ENCODE measurements around the gene UXS1.
A peak's percentile ranks its signal among the peaks of the same experiment; 100 is the strongest.

Gene UXS1

DNA sequence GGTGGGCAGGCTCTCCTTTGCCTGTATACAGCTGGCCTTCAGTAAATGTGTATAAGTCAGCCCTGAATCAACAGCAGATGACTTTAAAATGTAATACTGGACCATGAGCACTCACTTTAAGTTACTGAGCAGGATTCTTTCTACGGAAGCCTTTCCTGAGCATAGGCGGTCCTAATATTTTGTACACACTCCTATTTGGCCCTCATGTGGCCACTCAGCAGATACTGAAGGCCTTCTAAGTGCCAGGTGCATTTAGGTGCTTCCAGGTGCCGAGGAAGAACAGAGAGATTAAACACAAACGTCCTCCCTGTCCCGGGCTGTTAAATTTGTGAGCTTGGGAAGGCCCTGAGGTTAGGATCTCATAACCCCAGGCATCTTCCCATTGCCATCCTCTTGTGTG is 27.0 kb downstream of the UXS1 start:
- H3K9ac ChIP-seq (ENCODE audit: low read length): no peak overlapping the region
- H3K36me3 ChIP-seq (ENCODE audit: control insufficient read depth, insufficient read depth, low read length): no peaks in the 10 kb centered on the region
- H3K4me3 ChIP-seq (ENCODE audit: low read length): no peak overlapping the region
- H3K27me3 ChIP-seq (ENCODE audit: control insufficient read depth, insufficient read depth, low read length): no peaks in the 10 kb centered on the region
- H3K4me1 ChIP-seq (ENCODE audit: control insufficient read depth, insufficient read depth, low read length): no peaks in the 10 kb centered on the region
- H3K27ac ChIP-seq (ENCODE audit: low read depth, low read length): no peak overlapping the region

DNA sequence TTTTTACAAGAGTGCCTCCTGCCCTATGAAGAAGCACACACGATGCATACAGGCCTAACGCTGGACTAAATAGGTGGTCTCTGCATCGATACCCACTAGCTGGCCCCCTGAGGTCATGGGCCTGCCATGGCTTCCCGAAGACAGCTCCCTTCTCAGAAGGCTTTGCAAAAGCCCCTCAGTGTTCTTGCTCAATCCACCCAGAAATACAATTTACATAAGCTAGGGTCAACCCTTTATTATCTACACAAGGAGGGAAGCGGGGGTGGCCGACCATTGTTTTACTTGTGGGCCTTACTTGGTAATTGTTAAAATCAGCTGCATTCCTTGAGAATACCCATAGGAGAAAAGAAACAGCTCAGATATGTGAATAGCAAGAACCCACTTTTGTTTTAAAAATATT is 28.5 kb downstream of the UXS1 start:
- no peak overlapping the region for H3K9ac ChIP-seq (ENCODE audit: low read length)
- no peaks in the 10 kb centered on the region for H3K4me1 ChIP-seq (ENCODE audit: control insufficient read depth, insufficient read depth, low read length)
- H3K27me3 ChIP-seq (ENCODE audit: control insufficient read depth, insufficient read depth, low read length): no peaks in the 10 kb centered on the region
- no peaks in the 10 kb centered on the region for H3K36me3 ChIP-seq (ENCODE audit: control insufficient read depth, insufficient read depth, low read length)
- no peak overlapping the region for H3K4me3 ChIP-seq (ENCODE audit: low read length)
- no peak overlapping the region for H3K27ac ChIP-seq (ENCODE audit: low read depth, low read length)

DNA sequence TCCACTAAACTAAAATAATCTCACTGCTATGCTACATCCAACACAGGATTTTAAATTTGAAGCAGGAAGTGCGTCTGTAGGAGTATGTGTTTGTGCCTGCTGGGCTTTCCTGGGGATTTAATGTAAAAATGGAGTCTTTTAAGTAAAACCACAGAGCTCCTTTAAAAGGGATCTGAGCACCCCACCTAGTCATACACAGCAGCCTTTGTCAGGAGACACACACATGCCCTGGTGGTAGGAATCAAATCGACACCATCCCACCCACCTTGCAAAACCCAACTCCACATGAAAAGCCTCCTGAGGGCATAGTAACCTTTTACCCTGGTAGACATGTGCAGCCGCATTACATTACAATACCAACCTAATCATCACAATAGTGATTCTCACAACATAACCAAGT is 29.1 kb downstream of the UXS1 start:
- Histone ChIP-seq H3K4me1 (ENCODE audit: control insufficient read depth, insufficient read depth, low read length) (no peaks in the 10 kb centered on the region), H3K36me3 (ENCODE audit: control insufficient read depth, insufficient read depth, low read length) (peaks cover 4% of the 10 kb centered on the region), H3K27me3 (ENCODE audit: control insufficient read depth, insufficient read depth, low read length) (no peaks in the 10 kb centered on the region), H3K9ac (ENCODE audit: low read length) (no peak overlapping the region), H3K4me3 (ENCODE audit: low read length) (no peak overlapping the region), H3K27ac (ENCODE audit: low read depth, low read length) (no peak overlapping the region)

DNA sequence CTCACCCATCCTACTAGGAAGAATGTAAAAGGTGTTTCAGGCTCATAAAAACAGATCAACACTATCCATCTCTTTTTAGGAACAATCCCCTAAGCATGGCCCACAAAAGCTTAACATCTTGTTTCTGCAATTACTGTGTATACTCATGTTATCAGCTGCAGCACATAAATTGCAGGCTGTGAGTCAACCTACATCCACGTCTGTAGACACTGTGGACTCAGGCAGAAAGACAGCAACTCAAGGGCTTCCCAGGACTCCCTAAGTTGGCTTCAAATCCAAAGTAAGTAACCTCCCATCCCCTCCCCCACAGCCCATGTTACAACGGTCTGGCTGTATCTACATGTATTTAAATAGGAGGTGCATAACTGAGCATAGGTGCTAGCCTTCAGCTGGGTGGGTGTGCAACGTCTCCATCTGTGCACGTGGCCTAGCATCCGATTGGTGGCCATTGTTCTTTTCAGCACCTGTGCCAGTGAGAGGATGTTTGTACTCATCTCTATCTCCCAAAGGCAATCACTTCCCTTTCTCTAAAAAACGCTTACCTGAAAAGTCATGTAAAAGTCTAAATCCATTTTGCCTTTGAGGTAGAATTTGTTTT is 30.1 kb downstream of the UXS1 start:
- Histone ChIP-seq H3K4me3 (ENCODE audit: low read length) (no peak overlapping the region), H3K27me3 (ENCODE audit: control insufficient read depth, insufficient read depth, low read length) (no peaks in the 10 kb centered on the region)

DNA sequence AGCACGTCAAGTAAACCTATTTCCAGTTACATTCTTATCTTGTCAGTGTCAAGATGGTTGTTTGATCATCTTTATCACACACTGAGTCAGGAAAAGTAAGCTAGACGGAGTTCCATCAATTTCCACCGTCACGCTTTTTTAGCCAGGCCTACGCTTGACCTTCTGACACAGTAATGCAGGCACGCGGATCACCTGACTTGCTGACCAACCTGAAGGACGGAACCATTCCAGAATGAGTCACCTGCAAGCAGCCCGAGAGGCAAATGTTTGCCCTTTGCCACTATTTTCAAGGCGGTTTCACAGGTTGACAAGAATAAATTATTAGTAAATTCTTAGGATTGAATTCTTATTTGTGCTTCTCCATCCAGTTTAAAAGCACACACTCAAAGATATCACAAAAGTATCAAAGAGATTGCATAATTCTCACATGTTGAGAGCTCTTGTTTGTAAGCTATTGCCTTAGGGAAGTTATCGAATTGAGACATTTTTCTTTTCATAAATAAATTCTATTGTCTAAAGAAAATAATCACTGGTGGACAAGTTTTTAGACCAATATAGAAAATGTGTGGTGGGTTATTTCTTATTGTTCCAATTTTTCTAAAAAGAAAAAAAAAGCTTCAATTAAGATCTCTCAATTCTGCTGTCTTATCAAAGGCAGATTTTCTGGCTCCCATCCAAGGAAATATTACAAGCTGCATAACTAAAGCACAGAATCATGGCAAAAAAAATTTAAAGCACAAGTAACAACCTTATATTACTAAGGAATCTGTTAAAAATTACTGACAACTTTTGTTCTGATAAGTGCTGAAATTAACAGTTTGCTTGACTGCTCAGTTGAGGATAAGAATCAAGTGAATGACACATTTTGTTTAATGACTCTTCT is 31.9 kb downstream of the UXS1 start:
- Histone ChIP-seq H3K27me3 (ENCODE audit: control insufficient read depth, insufficient read depth, low read length) (no peaks in the 10 kb centered on the region), H3K4me1 (ENCODE audit: control insufficient read depth, insufficient read depth, low read length) (no peaks in the 10 kb centered on the region), H3K9ac (ENCODE audit: low read length) (no peak overlapping the region), H3K27ac (ENCODE audit: low read depth, low read length) (no peak overlapping the region), H3K4me3 (ENCODE audit: low read length) (no peak overlapping the region), H3K36me3 (ENCODE audit: control insufficient read depth, insufficient read depth, low read length) (peaks cover 4% of the 10 kb centered on the region)

More for the DNA sequence above, 30.1 kb downstream of the UXS1 start:
- H3K4me1 ChIP-seq (ENCODE audit: control insufficient read depth, insufficient read depth, low read length): no peaks in the 10 kb centered on the region
- peaks cover 4% of the 10 kb centered on the region for H3K36me3 ChIP-seq (ENCODE audit: control insufficient read depth, insufficient read depth, low read length)
- H3K27ac ChIP-seq (ENCODE audit: low read depth, low read length): no peak overlapping the region
- H3K9ac ChIP-seq (ENCODE audit: low read length): no peak overlapping the region

DNA sequence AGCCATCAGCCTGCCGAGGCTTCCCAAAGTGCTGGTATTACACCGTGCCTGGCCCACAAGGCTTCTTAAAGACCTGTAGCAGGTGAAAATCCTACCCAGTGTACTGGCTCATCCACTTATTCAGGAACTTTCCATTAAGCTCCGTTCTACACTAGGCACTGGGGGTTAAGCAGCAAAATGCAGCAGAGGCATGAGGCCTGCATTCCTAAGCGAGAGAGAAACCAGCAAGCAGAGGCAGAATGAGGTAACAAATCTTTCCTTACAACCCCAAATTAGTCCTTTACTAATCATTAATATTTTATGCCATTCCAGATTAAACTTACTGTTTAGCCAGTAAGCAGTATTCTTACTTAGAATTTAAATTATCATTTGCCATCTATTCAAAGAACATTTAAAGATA is 32.8 kb downstream of the UXS1 start:
- Histone ChIP-seq H3K27ac (ENCODE audit: low read depth, low read length) (no peak overlapping the region), H3K9ac (ENCODE audit: low read length) (no peak overlapping the region), H3K36me3 (ENCODE audit: control insufficient read depth, insufficient read depth, low read length) (peaks cover 4% of the 10 kb centered on the region), H3K4me3 (ENCODE audit: low read length) (no peak overlapping the region), H3K4me1 (ENCODE audit: control insufficient read depth, insufficient read depth, low read length) (no peaks in the 10 kb centered on the region), H3K27me3 (ENCODE audit: control insufficient read depth, insufficient read depth, low read length) (no peaks in the 10 kb centered on the region)

DNA sequence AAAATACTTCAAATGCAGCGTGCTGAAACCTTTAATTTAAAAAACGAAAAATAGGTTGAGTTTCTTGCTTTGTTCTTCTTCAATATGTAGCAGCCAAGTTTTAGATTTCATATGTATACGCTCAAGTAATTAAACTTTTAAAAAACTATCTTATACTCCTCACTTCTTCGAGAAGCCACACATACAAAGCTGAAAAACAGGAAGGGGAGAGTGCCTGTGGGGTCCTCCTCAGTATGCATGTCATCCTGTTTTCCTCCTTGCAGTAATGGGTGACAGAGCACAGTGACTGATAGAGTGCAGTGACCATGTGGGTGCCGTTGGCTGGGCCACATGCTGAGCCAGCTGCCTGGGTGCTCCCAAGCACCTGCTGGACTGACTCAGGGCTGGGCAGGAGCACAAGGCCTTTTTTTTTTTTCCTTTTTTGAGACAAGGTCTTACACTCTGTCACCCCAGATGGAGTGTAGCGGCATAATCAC is 33.3 kb downstream of the UXS1 start:
- H3K4me3 ChIP-seq (ENCODE audit: low read length): no peak overlapping the region
- peaks cover 4% of the 10 kb centered on the region for H3K36me3 ChIP-seq (ENCODE audit: control insufficient read depth, insufficient read depth, low read length)
- H3K27ac ChIP-seq (ENCODE audit: low read depth, low read length): no peak overlapping the region

DNA sequence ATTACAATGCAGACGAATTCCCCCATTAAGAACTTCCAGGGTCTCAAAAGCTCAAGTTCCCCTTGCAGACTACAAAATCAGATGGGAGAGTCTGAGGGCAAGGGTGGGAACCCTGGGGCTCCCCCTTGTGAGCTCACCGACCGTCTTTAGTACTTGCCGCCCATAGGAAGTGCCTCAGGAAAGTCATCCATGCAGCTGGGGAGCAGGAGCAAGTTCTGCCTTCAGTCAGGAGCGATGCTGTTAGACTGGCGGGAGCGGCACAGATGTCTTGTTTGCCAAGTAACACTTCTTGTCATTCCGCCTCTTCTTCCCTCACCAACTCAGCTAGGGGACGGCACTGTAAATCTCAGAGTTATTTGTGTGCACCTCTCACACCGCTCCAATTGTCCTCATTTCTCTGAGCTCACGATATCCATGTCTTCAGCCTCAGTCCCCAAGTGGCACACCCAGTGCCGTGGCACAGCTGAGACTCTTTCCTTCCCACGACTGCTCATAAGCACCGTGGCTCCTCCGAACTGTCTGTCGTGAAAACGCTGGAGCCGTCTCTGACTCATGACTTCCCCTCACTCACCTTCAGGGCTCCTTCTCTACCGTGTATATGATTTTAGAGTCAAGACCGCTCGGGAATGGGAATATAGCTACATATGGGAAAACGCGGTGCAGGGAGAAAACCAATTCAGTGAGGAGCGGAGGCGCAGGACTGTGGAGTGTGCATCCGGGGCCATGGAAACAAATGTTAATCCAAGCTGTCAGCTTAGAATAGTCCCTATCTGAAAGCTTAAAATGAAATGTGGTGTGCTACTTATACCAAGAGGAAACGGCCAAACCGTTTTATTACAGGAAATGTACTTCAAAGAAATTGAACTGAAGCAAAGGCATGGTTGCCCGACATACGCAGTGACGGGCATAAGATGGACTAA is 34.0 kb downstream of the UXS1 start:
- Histone ChIP-seq H3K4me1 (ENCODE audit: control insufficient read depth, insufficient read depth, low read length) (no peaks in the 10 kb centered on the region), H3K9ac (ENCODE audit: low read length) (no peak overlapping the region), H3K4me3 (ENCODE audit: low read length) (peak overlapping the region; percentile 9), H3K27me3 (ENCODE audit: control insufficient read depth, insufficient read depth, low read length) (no peaks in the 10 kb centered on the region), H3K36me3 (ENCODE audit: control insufficient read depth, insufficient read depth, low read length) (peaks cover 4% of the 10 kb centered on the region), H3K27ac (ENCODE audit: low read depth, low read length) (no peak overlapping the region)

More for the DNA sequence above, 33.3 kb downstream of the UXS1 start:
- Histone ChIP-seq H3K27me3 (ENCODE audit: control insufficient read depth, insufficient read depth, low read length) (no peaks in the 10 kb centered on the region), H3K4me1 (ENCODE audit: control insufficient read depth, insufficient read depth, low read length) (no peaks in the 10 kb centered on the region), H3K9ac (ENCODE audit: low read length) (no peak overlapping the region)

DNA sequence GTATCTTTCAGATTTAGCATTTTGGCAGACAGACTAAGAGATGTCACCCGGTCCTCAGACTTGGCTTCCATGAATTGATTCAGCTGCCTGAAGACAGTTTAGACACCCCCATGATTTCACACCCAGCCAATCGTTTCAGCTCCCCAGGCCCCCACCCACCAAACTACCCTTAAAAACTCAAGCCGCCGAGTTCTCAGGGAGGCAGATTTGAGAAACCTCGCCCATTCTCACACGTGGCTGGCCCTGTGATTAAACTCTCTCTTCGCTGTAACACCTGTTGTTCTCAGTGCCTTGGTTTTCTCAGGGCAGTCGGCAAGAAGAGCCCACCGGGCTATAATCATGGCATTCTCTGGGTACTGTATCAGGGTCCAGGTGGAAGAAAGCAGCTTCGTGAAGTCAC is 35.2 kb downstream of the UXS1 start:
- H3K36me3 ChIP-seq (ENCODE audit: control insufficient read depth, insufficient read depth, low read length): peaks cover 4% of the 10 kb centered on the region
- no peaks in the 10 kb centered on the region for H3K27me3 ChIP-seq (ENCODE audit: control insufficient read depth, insufficient read depth, low read length)
- H3K4me1 ChIP-seq (ENCODE audit: control insufficient read depth, insufficient read depth, low read length): no peaks in the 10 kb centered on the region
- no peak overlapping the region for H3K4me3 ChIP-seq (ENCODE audit: low read length)
- no peak overlapping the region for H3K27ac ChIP-seq (ENCODE audit: low read depth, low read length)
- H3K9ac ChIP-seq (ENCODE audit: low read length): no peak overlapping the region

DNA sequence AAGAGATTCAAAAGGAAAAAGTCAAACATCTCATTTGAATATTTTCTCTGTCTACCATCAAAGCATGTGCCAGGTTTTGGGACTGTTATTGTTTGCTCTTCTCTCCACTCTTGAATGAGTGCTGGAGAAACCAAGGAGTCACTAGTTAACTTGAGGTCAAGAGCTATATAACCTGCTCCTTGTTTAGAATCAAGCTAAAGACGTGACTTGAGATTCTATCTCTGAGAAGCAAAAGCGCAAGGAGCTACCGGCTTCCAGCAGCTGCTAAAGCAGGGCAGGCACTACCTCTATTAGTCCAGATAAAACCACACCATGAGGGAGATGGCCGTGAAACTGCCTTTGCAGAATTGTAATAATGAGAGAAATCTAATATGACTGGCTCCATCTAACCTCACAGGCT is 36.0 kb downstream of the UXS1 start:
- Histone ChIP-seq H3K27ac (ENCODE audit: low read depth, low read length) (no peak overlapping the region), H3K27me3 (ENCODE audit: control insufficient read depth, insufficient read depth, low read length) (no peaks in the 10 kb centered on the region), H3K9ac (ENCODE audit: low read length) (no peak overlapping the region), H3K4me1 (ENCODE audit: control insufficient read depth, insufficient read depth, low read length) (no peaks in the 10 kb centered on the region), H3K4me3 (ENCODE audit: low read length) (no peak overlapping the region), H3K36me3 (ENCODE audit: control insufficient read depth, insufficient read depth, low read length) (peaks cover 4% of the 10 kb centered on the region)

DNA sequence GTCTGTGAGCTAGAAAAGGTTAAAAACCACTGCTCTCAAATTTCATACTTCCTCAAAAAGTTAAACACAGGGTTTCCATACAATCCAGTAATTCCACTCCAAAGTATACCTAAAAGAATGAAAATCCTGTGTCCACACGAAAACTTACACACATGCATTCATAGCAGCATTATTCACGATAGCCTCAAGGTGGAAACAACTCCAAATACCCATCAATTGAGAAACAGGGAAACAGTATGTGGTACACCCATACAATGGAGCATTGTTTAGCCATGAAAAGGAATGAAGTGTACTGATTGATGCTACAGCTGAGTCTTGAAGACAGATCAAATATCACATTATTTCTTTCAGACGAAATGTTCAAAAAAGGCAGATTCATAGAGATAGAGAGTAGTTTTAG is 36.7 kb downstream of the UXS1 start:
- H3K27ac ChIP-seq (ENCODE audit: low read depth, low read length): no peak overlapping the region
- peaks cover 4% of the 10 kb centered on the region for H3K36me3 ChIP-seq (ENCODE audit: control insufficient read depth, insufficient read depth, low read length)
- H3K4me1 ChIP-seq (ENCODE audit: control insufficient read depth, insufficient read depth, low read length): no peaks in the 10 kb centered on the region
- no peak overlapping the region for H3K4me3 ChIP-seq (ENCODE audit: low read length)
- no peak overlapping the region for H3K9ac ChIP-seq (ENCODE audit: low read length)
- H3K27me3 ChIP-seq (ENCODE audit: control insufficient read depth, insufficient read depth, low read length): no peaks in the 10 kb centered on the region
